ENCODE data around the gene CENATAC.

- TF ChIP-seq, protein P1, sequence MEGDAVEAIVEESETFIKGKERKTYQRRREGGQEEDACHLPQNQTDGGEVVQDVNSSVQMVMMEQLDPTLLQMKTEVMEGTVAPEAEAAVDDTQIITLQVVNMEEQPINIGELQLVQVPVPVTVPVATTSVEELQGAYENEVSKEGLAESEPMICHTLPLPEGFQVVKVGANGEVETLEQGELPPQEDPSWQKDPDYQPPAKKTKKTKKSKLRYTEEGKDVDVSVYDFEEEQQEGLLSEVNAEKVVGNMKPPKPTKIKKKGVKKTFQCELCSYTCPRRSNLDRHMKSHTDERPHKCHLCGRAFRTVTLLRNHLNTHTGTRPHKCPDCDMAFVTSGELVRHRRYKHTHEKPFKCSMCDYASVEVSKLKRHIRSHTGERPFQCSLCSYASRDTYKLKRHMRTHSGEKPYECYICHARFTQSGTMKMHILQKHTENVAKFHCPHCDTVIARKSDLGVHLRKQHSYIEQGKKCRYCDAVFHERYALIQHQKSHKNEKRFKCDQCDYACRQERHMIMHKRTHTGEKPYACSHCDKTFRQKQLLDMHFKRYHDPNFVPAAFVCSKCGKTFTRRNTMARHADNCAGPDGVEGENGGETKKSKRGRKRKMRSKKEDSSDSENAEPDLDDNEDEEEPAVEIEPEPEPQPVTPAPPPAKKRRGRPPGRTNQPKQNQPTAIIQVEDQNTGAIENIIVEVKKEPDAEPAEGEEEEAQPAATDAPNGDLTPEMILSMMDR (IDR thresholded peaks at IDR 0.05 in 8 of 11, conservative IDR thresholded peaks at IDR 0.05 in 3 of 11) = no peak
- TF ChIP-seq POLR2A (IDR thresholded peaks at IDR 0.05) = no peak
Observed at GRCh38 chr11:119044708-119045107, 46.8 kb downstream of the CENATAC start.
